CD4-positive, alpha-beta T cell treated with Interleukin-2 at 100 ng/mL for 4 hours (primary cell): Measurements from ENCODE around the gene CHCHD5.
"Not testable (repeated sequence)": the region's sequence is repeated elsewhere in the genome, so short reads cannot be mapped to it uniquely, and the experiment has no call there.

Source experiments
- DNase-seq: peaks from one replicate; pipeline ENCODE4 v3.0.0-alpha.2; 2020; ENCODE audit warnings: low spot score

CHCHD5 gene

GRCh38 chr2:112588611-112589045 lies 4.2 kb downstream of the CHCHD5 start:
- DNase-seq = no peak

GRCh38 chr2:112591413-112591812 lies 7.0 kb downstream of the CHCHD5 start:
- no peak for DNase-seq

- no peak for DNase-seq
Observed at GRCh38 chr2:112593736-112594135, 9.3 kb downstream of the CHCHD5 start.

DNA sequence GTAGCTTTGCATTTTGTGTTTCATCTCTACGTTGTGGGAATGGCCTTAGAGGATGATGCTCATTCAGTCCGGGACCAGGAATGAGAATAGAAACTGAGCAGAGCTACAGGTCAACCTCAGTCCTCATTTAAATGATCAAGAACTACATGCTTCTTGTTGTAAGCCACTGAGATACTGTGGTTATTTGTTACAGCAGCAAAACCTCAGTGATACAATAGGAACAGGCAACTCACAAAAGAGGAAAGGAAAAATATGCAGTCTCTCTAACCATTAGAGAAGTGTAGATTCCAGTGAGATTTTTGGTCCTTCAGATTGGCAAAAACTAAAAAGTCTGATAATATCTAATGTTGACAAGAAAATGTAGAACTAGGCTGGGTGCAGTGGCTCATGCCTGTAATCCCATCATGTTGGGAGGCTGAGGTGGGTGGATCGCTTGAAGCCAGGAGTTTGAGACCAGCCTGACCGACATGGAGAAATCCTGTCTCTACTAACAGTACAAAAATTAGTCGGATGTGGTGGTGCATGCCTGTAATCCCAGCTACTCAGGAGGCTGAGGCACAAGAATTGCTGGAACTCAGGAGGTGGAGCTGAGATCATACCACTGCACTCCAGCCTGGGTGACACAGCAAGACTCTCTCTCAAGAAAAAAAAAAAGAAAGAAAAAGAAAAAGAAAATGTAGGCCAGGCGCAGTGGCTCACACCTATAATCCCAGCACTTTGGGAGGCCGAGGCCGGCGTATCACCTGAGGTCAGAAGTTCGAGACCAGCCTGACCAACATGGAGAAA lies 13.3 kb downstream of the CHCHD5 start:
- DNase-seq = no peak

DNA sequence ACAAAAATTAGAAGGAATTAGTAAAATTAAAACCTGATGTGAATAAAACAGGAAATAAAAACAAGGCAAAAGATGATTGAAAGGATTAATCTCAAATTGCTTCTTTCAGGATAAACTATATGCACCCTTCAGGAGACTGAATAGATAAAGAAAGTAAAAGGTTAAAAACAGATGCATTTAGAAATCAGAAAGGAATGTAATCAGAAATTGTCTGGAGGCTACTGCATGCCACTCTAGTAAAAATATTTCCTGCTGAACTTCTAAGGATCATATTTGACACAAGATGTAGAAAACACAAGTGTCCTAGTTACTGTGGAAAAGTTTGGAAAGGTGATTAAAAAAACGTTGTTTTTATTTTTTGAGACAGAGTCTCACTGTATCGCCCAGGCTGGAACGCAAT lies 16.2 kb downstream of the CHCHD5 start:
- no peak for DNase-seq

DNA sequence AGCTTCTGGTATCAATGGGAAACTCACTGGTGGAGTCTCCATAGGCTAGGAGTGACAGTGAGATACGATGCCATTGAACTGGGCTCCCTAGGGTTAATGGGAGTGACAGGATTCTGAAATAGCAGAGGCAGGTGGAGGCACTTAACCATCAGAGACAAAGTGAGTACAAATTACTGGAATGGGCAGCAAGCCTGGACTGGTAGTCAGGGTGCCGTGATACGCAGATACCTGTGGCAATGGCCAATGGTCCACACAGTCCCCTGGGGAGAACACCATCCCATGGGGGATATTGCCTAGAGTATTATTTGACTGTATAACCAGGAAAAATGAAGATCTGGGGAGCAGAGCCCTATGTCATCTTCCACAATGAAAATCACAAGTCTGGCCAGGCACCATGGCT lies 17.3 kb downstream of the CHCHD5 start:
- DNase-seq = no peak

- no peak for DNase-seq
Observed at GRCh38 chr2:112602917-112603316, 18.5 kb downstream of the CHCHD5 start.

- no peak for DNase-seq
Observed at GRCh38 chr2:112603731-112604130, 19.3 kb downstream of the CHCHD5 start.

DNA sequence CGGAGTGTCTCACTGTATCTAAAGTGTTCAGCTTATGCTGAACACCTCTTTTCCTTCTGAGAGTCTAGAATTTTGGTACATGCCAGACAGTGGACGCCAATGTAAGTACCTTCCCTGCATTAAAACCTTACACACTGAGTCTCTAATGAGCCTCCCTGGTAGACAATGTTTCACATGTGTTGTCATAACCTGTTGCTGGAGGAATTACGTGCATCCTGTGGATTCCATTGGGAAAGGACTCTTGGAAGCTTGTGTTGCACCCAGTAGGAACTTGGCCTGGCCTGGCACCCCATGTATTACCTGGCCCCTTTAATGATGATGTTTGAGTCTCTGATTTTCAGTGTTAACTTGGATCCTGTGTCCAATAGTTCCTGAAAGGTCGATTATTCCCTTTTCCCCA lies 20.5 kb downstream of the CHCHD5 start:
- DNase-seq = no peak

GRCh38 chr2:112605926-112606325 lies 21.5 kb downstream of the CHCHD5 start:
- DNase-seq = no peak

DNA sequence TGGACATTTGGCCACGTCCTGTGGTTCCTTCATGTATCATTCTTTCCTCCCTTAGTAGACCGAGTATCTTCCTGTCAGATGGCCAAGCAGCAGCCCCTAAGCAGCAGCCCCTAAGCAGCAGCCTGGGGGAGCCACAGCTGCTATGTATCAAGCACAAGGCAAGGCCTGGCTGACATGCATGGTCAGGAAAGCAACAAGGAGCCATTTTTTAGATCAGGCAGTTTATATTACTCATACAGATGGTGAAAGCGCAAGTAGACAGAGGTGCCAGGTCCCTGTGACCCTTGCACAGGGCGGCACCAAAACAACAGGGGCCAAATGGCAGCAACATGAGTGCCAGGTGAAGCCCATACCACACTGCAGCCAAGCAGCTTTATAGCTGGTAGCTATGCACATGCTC lies 22.1 kb downstream of the CHCHD5 start:
- DNase-seq = no peak

DNA sequence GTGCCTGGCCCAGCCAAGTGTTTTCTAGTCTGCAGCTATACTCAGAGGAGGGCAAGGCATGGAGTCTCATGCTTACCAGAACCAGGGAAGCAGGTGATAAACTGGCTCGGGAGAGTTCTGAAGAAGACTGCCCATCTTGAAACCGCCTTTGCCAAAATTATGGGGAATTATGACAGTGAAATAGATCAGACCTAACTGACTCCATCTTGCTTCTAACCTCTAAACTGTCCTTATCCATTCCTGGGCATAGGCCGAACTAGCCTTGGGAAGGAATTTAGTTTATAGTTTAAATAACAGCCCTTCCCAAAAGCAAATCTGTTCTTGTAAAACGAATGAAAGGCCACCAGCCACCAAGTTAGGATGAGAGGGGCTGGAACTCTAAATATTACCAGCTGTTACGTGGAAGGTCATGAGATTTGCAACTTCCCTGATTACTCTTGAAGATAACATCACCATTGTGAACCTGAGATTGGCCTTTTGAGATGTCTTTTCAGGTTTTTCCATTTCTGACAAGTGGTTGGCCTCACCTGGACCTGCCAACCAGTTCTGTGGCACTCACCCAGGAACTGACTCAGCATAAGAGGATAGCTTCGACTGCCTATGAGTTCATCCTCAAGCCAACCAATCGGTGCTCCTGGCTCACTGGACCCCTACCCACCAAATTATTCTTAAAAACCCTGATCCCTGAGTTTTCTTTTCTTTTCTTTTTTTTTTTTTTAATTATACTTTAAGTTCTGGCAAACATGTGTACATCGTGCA lies 23.4 kb downstream of the CHCHD5 start:
- DNase-seq = no peak

- DNase-seq = not testable (repeated sequence)
Observed at GRCh38 chr2:112609320-112609719, 24.9 kb downstream of the CHCHD5 start.

GRCh38 chr2:112612283-112612682 lies 27.9 kb downstream of the CHCHD5 start:
- not testable (repeated sequence) for DNase-seq

DNA sequence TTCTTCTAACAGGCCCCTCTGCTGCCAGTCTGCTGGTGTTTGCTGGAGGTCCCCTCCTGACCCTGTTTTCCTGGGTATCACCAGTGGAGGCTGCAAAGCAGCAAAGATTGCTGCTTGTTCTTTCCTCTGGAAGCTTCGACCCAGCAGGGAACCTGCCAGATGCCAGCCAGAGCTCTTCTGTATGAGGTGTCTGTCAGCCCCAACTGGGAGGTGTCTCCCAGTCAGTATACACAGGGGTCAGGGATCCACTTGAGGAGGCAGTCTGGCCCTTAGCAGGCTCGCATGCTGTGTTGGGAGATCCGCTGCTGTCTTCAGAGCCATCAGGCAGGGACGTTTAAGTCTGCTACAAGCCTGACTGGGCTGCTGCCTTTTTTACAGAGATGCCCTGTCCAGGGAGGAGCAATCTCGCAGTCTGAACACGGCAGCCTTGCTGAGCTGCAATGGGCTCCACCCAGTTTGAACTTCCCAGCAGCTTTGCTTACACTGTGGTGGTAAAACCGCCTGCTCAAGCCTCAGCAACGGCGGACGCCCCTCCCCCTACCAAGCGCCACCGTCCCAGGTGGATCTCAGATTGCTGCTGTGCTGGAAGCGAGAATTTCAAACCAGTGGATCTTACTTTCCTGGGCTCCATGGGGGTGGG lies 29.9 kb downstream of the CHCHD5 start:
- no peak for DNase-seq

DNA sequence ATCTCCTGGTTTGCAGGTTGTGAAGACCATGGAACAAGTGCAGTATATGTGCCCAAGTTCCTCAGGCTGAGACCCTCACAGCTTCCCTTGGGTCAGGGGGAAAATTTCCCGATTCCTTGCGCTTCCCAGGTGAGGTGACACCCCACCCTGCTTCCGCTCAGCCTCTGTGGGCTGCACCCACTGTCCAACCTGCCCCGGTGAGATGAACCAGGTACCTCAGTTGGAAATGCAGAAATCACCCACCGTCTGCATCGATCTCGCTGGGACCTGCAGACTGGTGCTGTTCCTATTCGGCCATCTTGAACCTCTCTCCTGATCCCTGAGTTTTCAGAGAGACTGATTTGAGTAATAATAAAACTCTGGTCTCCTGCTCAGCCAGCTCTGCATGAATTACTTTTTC lies 30.6 kb downstream of the CHCHD5 start:
- no peak for DNase-seq

DNA sequence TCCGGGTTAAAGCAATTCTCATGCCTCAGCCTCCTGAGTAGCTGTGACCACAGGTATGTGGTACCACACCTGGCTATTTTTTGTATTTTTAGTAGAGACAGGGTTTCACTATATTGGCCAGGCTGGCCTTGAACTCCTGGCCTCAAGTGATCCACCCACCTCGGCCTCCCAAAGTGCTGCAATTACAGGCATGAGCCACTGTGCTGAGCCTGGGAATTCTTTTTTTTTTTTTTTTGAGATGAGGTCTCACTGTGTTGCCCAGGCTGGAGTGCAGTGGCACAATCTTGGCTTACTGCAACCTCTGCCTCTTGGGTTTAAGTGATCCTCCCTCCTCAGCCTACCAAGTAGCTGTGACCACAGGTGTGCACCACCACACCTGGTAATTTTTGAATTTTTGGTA lies 31.4 kb downstream of the CHCHD5 start:
- not testable (repeated sequence) for DNase-seq

DNA sequence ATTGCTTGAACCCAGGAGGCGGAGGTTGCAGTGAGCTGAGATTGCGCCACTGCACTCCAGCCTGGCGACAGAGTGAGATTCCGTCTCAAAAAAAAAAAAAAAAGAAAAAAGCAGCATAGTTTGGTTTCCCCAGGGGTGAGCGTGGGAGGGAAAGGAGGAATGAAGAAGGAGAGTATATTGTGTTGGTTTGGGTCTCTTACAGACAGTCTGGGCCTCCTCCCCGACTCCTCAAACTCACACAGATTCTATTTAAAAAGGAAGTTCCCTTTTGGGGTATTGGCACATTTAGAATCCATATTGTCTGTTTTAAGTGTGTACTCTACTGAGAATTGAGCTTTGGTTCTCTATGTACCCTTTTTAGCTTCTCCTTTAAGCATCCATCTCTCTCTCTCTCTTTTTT lies 34.0 kb downstream of the CHCHD5 start:
- DNase-seq = no peak

- no peak for DNase-seq
Observed at GRCh38 chr2:112621790-112622527, 37.5 kb downstream of the CHCHD5 start.

GRCh38 chr2:112622528-112622849 lies 38.1 kb downstream of the CHCHD5 start:
- no peak for DNase-seq

- DNase-seq = peak; percentile 88
Observed at GRCh38 chr2:112623913-112624777, 39.7 kb downstream of the CHCHD5 start.
